Karpas-422 (cell line): ENCODE data around the gene HNMT. TPM values are rescaled to one million over a fixed set of nuclear protein-coding genes. Genes with fewer than 3 reads are reported as not detected.

Experiments
- DNase-seq: peaks from one replicate; pipeline ENCODE4 v3.0.0-alpha.2; 2015
- H2AFZ ChIP-seq: fragments of 200-600 bp; sonication (generic); 2 replicates; pipeline ENCODE4 v1.6.1; 2014; ENCODE audit warnings: antibody characterized with exemption, low read length, mixed read lengths
- H3K27ac ChIP-seq: fragments of 200-600 bp; sonication (generic); 2 replicates; pipeline ENCODE4 v1.5.1; 2014; ENCODE audit warnings: mild to moderate bottlenecking, low read length, moderate library complexity
- H3K27me3 ChIP-seq: fragments of 200-600 bp; sonication (generic); 2 replicates; pipeline ENCODE4 v1.6.1; 2014; ENCODE audit warnings: low read length, mixed read lengths
- H3K36me3 ChIP-seq: fragments of 200-600 bp; sonication (generic); 2 replicates; pipeline ENCODE4 v1.6.1; 2014; ENCODE audit warnings: low read length, mixed read lengths; ENCODE audit not compliant: insufficient read depth
- H3K4me1 ChIP-seq: fragments of 200-600 bp; sonication (generic); 2 replicates; pipeline ENCODE4 v1.6.1; 2014; ENCODE audit warnings: mild to moderate bottlenecking, low read length, mixed read lengths
- H3K4me2 ChIP-seq: fragments of 200-600 bp; sonication (generic); 2 replicates; pipeline ENCODE4 v1.6.1; 2014; ENCODE audit warnings: low read length, low read depth, mild to moderate bottlenecking; ENCODE audit not compliant: poor library complexity, severe bottlenecking
- H3K4me3 ChIP-seq: fragments of 200-600 bp; sonication (generic); 2 replicates; pipeline ENCODE4 v1.5.1; 2014; ENCODE audit warnings: mild to moderate bottlenecking, antibody characterized with exemption, low read length, mixed read lengths
- H3K79me2 ChIP-seq: fragments of 200-600 bp; sonication (generic); 2 replicates; pipeline ENCODE4 v1.6.1; 2014; ENCODE audit warnings: mild to moderate bottlenecking, low read length, mixed read lengths
- H3K9ac ChIP-seq: fragments of 200-600 bp; sonication (generic); 2 replicates; pipeline ENCODE4 v1.6.0; 2014; ENCODE audit warnings: low read length
- H3K9me2 ChIP-seq: fragments of 200-600 bp; sonication (generic), shearing (Covaris generic); replicated peaks from 2 replicates; pipeline ENCODE4 v1.6.0; 2014; ENCODE audit warnings: mild to moderate bottlenecking, low read length, moderate library complexity; ENCODE audit not compliant: insufficient read depth
- H3K9me3 ChIP-seq: fragments of 300-700, 200-600 bp; sonication (generic); 2 replicates; pipeline ENCODE4 v1.6.1; 2014; ENCODE audit warnings: low read length, mixed read lengths
- H4K20me1 ChIP-seq: fragments of 200-600 bp; sonication (generic); 2 replicates; pipeline ENCODE4 v1.6.1; 2014; ENCODE audit warnings: mild to moderate bottlenecking, antibody characterized with exemption, low read length, low read depth; ENCODE audit not compliant: insufficient read depth
- total RNA-seq: library from RNA; depleted of rRNA; stranded (reverse); fragments of >200 nt; shearing (Covaris generic); gene quantifications from 2 replicates; pipeline ENCODE4 v1.2.3, GENCODE V29; 2014; ENCODE audit warnings: low replicate concordance

HNMT gene
- total RNA-seq, 1 experiment from 2014 or later: not detected

DNA sequence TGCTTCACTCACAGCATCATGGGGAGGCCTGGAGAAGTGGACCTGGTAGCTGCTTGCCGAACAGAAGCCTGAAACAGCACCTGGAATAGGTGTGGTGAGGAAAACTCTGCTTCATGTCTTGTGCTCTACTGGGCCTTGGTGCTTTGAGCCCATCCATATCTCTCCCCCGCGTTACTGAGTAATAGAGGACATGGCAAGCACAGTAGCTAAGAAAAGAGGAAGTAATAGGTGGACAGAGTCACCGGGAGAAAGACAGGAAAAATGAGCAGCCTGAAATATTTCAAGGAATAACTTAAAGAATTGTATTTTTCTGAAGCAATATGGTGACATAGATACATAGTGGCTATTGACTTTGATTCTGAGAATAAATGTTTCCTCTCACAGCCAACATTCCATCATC, 14.0 kb upstream of the HNMT start:
- H3K36me3 ChIP-seq: no peaks in the 10 kb centered on the region
- H2AFZ ChIP-seq: no peak overlapping the region

DNA sequence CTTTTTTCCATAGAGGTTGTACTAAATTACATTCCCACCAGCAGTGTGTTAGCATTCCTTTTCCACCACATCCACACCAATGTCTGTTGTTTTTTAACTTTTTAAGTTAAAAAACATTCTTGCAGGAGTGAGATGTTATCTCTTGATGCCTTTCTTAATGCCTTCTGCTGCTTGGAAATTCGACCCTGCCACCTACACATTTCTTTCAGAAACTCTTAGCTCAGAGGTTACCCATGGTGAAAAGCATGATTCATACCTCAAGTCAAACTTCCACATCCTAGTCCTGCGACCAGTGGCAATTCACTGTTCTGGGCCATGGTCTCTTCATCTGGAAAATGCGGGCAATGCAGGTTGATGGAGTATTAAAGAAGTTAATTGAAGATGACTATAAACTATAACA, 12.7 kb upstream of the HNMT start:
- H2AFZ ChIP-seq: no peak overlapping the region

More for the DNA sequence above, 14.0 kb upstream of the HNMT start:
- DNase-seq: no peak
- Histone ChIP-seq H3K4me1 (peaks cover 8% of the 10 kb centered on the region), H3K4me3 (no peak overlapping the region), H3K4me2 (no peak overlapping the region), H3K79me2 (no peaks in the 10 kb centered on the region), H3K9me2 (no peaks in the 10 kb centered on the region), H3K27ac (no peak overlapping the region), H3K9ac (no peak overlapping the region), H3K9me3 (no peaks in the 10 kb centered on the region), H3K27me3 (no peaks in the 10 kb centered on the region; the same call in 1 of the 2 replicates), H4K20me1 (no peaks in the 10 kb centered on the region)

DNA sequence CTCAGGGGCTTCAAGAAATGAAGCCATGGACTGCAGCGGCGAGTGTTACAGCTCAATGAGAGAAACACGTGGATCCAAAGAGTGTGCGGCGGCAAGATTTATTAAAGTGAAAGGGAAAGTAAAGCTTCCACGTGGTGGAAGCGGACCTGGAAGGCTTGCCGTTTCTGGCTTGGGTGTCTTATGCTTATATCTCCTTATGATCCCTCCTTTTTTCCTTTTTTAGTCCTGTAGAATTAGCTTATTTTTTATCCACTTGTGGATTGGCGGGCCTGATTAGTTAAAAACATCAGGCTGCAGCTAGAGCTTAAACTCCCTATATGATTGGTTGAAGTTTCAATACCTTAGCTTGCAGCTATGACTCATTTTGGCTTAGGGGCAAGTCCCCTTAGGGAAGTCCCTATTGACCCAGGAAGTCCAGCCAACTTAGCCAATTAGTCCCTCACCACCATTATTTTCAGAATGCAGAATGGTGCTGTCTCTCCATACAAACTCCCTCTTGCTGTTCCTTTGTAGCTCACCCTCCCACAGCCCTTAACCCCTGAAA, 11.6 kb upstream of the HNMT start:
- H3K36me3 ChIP-seq: no peaks in the 10 kb centered on the region
- peak overlapping the region; percentile 33; the same call in 1 of the 2 replicates for H3K4me3 ChIP-seq
- H3K9me3 ChIP-seq: no peaks in the 10 kb centered on the region
- H4K20me1 ChIP-seq: no peaks in the 10 kb centered on the region
- no peaks in the 10 kb centered on the region; the same call in 1 of the 2 replicates for H3K27me3 ChIP-seq
- H3K9me2 ChIP-seq: no peaks in the 10 kb centered on the region
- H3K27ac ChIP-seq: no peak overlapping the region
- H3K79me2 ChIP-seq: no peaks in the 10 kb centered on the region
- H3K4me2 ChIP-seq: peak overlapping the region; percentile 46
- DNase-seq: peak; percentile 60
- peaks cover 8% of the 10 kb centered on the region for H3K4me1 ChIP-seq
- H3K9ac ChIP-seq: no peak overlapping the region
- peak overlapping the region; percentile 62; the same call in 1 of the 2 replicates for H2AFZ ChIP-seq

More for the DNA sequence above, 12.7 kb upstream of the HNMT start:
- H3K9me3 ChIP-seq: no peaks in the 10 kb centered on the region
- no peak overlapping the region for H3K4me3 ChIP-seq
- H3K27me3 ChIP-seq: no peaks in the 10 kb centered on the region; the same call in 1 of the 2 replicates
- H3K4me1 ChIP-seq: peaks cover 8% of the 10 kb centered on the region
- no peak overlapping the region for H3K9ac ChIP-seq
- H3K9me2 ChIP-seq: no peaks in the 10 kb centered on the region
- no peaks in the 10 kb centered on the region for H3K79me2 ChIP-seq
- no peaks in the 10 kb centered on the region for H3K36me3 ChIP-seq
- H3K27ac ChIP-seq: no peak overlapping the region
- DNase-seq: no peak
- H3K4me2 ChIP-seq: no peak overlapping the region
- H4K20me1 ChIP-seq: no peaks in the 10 kb centered on the region

DNA sequence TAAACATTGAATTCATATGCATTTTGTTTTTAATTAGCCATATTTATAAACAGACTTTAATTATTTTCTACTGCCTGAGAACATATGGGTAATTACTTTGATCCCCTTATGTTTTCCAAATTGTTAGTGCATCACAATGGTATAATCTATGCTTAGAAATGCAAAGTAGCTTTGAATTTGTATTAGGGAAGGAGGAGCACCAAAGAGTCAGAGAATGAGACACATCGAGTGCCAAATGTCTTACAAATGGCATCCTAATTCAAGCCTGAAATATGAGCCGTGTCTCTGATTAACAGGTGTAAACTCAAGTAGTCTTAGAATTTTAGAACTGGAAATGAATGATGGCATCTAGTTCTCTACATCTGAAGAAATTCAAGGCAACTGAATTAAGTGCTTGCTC, 8.7 kb upstream of the HNMT start:
- no peak overlapping the region for H3K4me3 ChIP-seq
- no peaks in the 10 kb centered on the region for H4K20me1 ChIP-seq
- no peak overlapping the region for H2AFZ ChIP-seq
- H3K36me3 ChIP-seq: no peaks in the 10 kb centered on the region
- H3K27me3 ChIP-seq: no peaks in the 10 kb centered on the region; the same call in 1 of the 2 replicates
- H3K4me1 ChIP-seq: peaks cover 8% of the 10 kb centered on the region
- H3K9me2 ChIP-seq: no peaks in the 10 kb centered on the region
- H3K4me2 ChIP-seq: no peak overlapping the region
- H3K79me2 ChIP-seq: no peaks in the 10 kb centered on the region
- no peak overlapping the region for H3K9ac ChIP-seq
- DNase-seq: no peak
- no peaks in the 10 kb centered on the region for H3K9me3 ChIP-seq
- H3K27ac ChIP-seq: no peak overlapping the region

DNA sequence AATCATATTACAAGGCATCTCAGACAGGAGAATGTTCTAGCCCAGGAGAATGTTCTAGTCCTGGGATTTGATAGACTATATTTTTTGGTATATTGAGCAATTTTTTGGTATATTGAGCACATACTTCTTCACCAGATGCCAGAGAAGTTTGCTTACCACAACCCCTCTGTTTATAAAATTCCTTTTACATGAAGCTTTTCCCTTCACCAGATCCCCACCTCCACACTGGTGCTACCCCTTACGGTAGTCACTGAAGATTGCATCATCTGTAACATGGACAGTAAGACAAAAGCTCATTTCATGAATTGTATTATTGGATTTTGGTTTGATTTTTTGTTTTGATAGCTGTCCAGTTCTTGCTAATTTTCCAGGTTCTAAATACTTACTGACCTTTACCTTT, 7.2 kb upstream of the HNMT start:
- Histone ChIP-seq H3K4me2 (no peak overlapping the region), H3K27ac (no peak overlapping the region), H3K9me3 (no peaks in the 10 kb centered on the region), H3K9me2 (no peaks in the 10 kb centered on the region), H3K4me3 (no peak overlapping the region), H3K4me1 (peaks cover 7% of the 10 kb centered on the region), H2AFZ (no peak overlapping the region), H3K9ac (no peak overlapping the region), H3K36me3 (no peaks in the 10 kb centered on the region), H3K27me3 (no peaks in the 10 kb centered on the region; the same call in 1 of the 2 replicates), H4K20me1 (no peaks in the 10 kb centered on the region), H3K79me2 (no peaks in the 10 kb centered on the region)
- no peak for DNase-seq

DNA sequence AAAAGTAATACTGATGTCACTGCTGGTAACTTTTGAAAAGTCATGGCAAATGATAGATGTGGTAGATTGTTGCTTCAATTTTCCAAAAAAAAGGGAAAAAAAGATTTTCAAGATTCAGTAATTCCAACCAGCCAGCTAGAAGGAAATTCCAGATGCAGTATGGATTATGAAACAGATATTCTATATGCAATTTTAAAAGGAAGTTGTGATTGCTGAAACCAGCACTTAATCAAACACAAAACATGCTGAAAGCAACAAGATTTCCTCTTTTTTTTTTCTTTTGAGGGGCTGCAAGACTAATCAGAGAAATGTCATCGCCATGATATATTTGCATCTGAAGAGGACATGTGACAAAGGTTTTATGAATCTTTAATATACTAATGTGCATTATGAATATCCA, 5.1 kb upstream of the HNMT start:
- Histone ChIP-seq H3K36me3 (no peaks in the 10 kb centered on the region), H3K4me3 (no peak overlapping the region), H3K9me2 (no peaks in the 10 kb centered on the region), H4K20me1 (no peaks in the 10 kb centered on the region), H3K4me2 (no peak overlapping the region), H3K27ac (no peak overlapping the region), H3K9ac (no peak overlapping the region), H3K27me3 (no peaks in the 10 kb centered on the region), H3K4me1 (no peaks in the 10 kb centered on the region), H3K9me3 (no peaks in the 10 kb centered on the region), H3K79me2 (no peaks in the 10 kb centered on the region), H2AFZ (no peak overlapping the region)
- DNase-seq: no peak

DNA sequence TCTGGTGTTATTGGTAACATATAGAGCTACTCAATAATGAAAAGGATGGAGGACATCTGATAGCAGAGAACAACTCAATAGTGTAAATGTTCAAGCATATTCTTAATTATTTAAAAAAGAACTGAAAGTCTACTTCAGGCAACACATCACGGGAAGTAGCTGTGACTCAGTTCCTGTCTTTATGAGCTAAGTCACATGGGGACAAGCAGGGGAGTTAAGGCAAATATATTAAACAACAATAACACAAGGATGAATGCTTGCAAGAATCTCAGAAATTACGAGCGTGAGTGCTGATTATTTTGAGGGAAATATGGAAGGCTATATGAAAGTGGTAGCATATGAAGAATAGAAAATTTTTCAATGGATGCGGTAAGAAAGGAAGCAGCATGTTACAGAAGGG, 4.0 kb upstream of the HNMT start:
- Histone ChIP-seq H4K20me1 (no peaks in the 10 kb centered on the region), H3K4me1 (no peaks in the 10 kb centered on the region), H3K4me3 (no peak overlapping the region), H3K9ac (no peak overlapping the region), H3K27ac (no peak overlapping the region), H3K9me3 (no peaks in the 10 kb centered on the region), H3K36me3 (no peaks in the 10 kb centered on the region), H3K4me2 (no peak overlapping the region), H3K9me2 (no peaks in the 10 kb centered on the region), H3K79me2 (no peaks in the 10 kb centered on the region), H2AFZ (no peak overlapping the region), H3K27me3 (no peaks in the 10 kb centered on the region)
- no peak for DNase-seq

DNA sequence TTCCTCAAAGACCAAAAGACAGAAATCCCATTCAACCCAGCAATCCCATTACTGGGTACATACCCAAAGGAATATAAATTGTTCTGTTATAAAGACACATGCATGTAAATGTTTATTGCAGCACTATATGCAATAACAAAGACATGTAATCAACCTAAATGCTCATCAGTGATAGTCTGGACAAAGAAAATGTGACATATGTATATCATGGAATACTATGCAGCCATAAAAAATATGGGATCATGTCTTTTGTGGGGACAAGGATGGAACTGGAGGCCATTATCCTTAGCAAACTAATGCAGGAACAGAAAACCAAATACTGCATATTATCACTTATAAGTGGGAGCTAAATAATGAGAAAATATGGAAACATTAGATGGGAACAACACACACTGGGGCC, 2.7 kb upstream of the HNMT start:
- H3K27me3 ChIP-seq: no peaks in the 10 kb centered on the region
- no peak for DNase-seq
- H3K9ac ChIP-seq: no peak overlapping the region
- no peak overlapping the region for H3K4me2 ChIP-seq
- no peak overlapping the region for H3K4me3 ChIP-seq
- no peaks in the 10 kb centered on the region for H3K79me2 ChIP-seq
- H3K27ac ChIP-seq: no peak overlapping the region
- no peaks in the 10 kb centered on the region for H3K9me3 ChIP-seq
- no peaks in the 10 kb centered on the region for H3K9me2 ChIP-seq
- H2AFZ ChIP-seq: no peak overlapping the region
- H3K36me3 ChIP-seq: no peaks in the 10 kb centered on the region
- no peaks in the 10 kb centered on the region for H4K20me1 ChIP-seq
- H3K4me1 ChIP-seq: no peaks in the 10 kb centered on the region
